Omental fat pad (tissue), 4 donors: ENCODE data around the gene SLCO1C1. TPM values are rescaled to one million over a fixed set of nuclear protein-coding genes. Genes with fewer than 3 reads are reported as not detected.

Source experiments
- ATAC-seq: fragments of 150-250 bp; one replicate; pipeline ENCODE4 v1.9.1; 2016; ENCODE audit warnings: mild to moderate bottlenecking, moderate library complexity; ENCODE audit not compliant: low FRiP score
- DNase-seq: peaks from one replicate; pipeline ENCODE4 v3.0.0-alpha.2; 2019; ENCODE audit warnings: low spot score
- CTCF ChIP-seq, 3 donors: fragments of 450-650 bp; IDR thresholded peaks; one replicate each; pipeline ENCODE4 v1.5.1; 2016 to 2017; ENCODE audit warnings: antibody characterized with exemption in 3 of 3, mild to moderate bottlenecking in 3 of 3, moderate library complexity in 2 of 3
- total RNA-seq, 4 donors: library from RNA; depleted of rRNA; stranded (reverse); fragments of >200 nt; gene quantifications; one replicate each; pipeline ENCODE4 v1.1.0, GENCODE V29; 2016

The SLCO1C1 gene
- total RNA-seq = 1 to 10 TPM in 2 of 4 donors, under 1 TPM in 2; 0.48 to 2.5 (median 1.0) TPM

GRCh38 chr12:20695232-20695631 lies at the start of gene SLCO1C1:
SLCO1C1 (plus strand) TSS chr12:20695332; CDS start chr12:20699577, 4,245 bp downstream.
- DNase-seq (no peak), ATAC-seq (no peak)
- TF ChIP-seq CTCF (IDR thresholded peaks at IDR 0.05) = no peak

GRCh38 chr12:20646239-20646827 lies 48.8 kb upstream of the SLCO1C1 start:
- TF ChIP-seq CTCF (IDR thresholded peaks at IDR 0.05) = no peak
- DNase-seq (no peak), ATAC-seq (no peak)

- no peak for TF ChIP-seq CTCF (IDR thresholded peaks at IDR 0.05)
These were observed 41.3 kb upstream of the SLCO1C1 start for GRCh38 chr12:20653871-20654270.

GRCh38 chr12:20656600-20656999 lies 38.5 kb upstream of the SLCO1C1 start:
- no peak for DNase-seq
- no peak for ATAC-seq
- no peak for TF ChIP-seq CTCF (IDR thresholded peaks at IDR 0.05)

More at GRCh38 chr12:20653871-20654270, 41.3 kb upstream of the SLCO1C1 start:
- ATAC-seq (no peak), DNase-seq (no peak)

GRCh38 chr12:20657496-20657895 lies 37.6 kb upstream of the SLCO1C1 start:
- no peak for TF ChIP-seq CTCF (IDR thresholded peaks at IDR 0.05)
- no peak for DNase-seq
- no peak for ATAC-seq

- no peak for TF ChIP-seq CTCF (IDR thresholded peaks at IDR 0.05)
- ATAC-seq (no peak), DNase-seq (no peak)
These were observed 13.8 kb upstream of the SLCO1C1 start for GRCh38 chr12:20681334-20681733.

GRCh38 chr12:20696181-20696905 lies 1.2 kb downstream of the SLCO1C1 start:
- DNase-seq = no peak
- ATAC-seq = no peak
- no peak for TF ChIP-seq CTCF (IDR thresholded peaks at IDR 0.05)
